Calu3 (cell line): ENCODE data around the gene MYL7. TPM values are rescaled to one million over a fixed set of nuclear protein-coding genes. Genes with fewer than 3 reads are reported as not detected.

ENCODE experiments used
- Bru-seq: library from RNA; stranded (reverse); fragments of 400-500 nt; gene quantifications from one replicate; lab custom pipeline; 2021; lab: Mats Ljungman, UMichigan
- BruChase-seq, 2 experiments: library from RNA; stranded (reverse); fragments of 400-500 nt; gene quantifications; one replicate each; lab custom pipeline; 2021; lab: Mats Ljungman, UMichigan
- BruUV-seq: library from RNA; stranded (reverse); fragments of 400-500 nt; replicated peaks from 2 replicates; lab custom pipeline; 2021; lab: Mats Ljungman, UMichigan
- CTCF ChIA-PET: fragments of 300-600 bp; sonication (Branson Sonifier 250); formaldehyde crosslinking; loops from one replicate; lab custom pipeline; 2022; ENCODE audit warnings: antibody characterized with exemption; lab: Charles Lee
- DNase-seq: peaks from one replicate; pipeline ENCODE4 v3.0.0; 2022
- H3K27ac Mint-ChIP-seq: one replicate; pipeline ENCODE4 v1.8.0; 2022; ENCODE audit warnings: mixed read lengths; ENCODE audit not compliant: unreplicated experiment
- H3K27me3 Mint-ChIP-seq: one replicate; pipeline ENCODE4 v1.8.0; 2022; ENCODE audit warnings: mixed read lengths; ENCODE audit not compliant: unreplicated experiment
- H3K36me3 Mint-ChIP-seq: one replicate; pipeline ENCODE4 v1.8.0; 2022; ENCODE audit warnings: mild to moderate bottlenecking, moderate library complexity, mixed read lengths; ENCODE audit not compliant: insufficient read depth, unreplicated experiment
- H3K4me1 Mint-ChIP-seq: one replicate; pipeline ENCODE4 v1.8.0; 2022; ENCODE audit warnings: mild to moderate bottlenecking, low read depth, mixed read lengths; ENCODE audit not compliant: unreplicated experiment
- H3K4me3 Mint-ChIP-seq: one replicate; pipeline ENCODE4 v1.8.0; 2022; ENCODE audit warnings: mild to moderate bottlenecking, low read depth, moderate library complexity, mixed read lengths; ENCODE audit not compliant: unreplicated experiment
- H3K9me3 Mint-ChIP-seq: one replicate; pipeline ENCODE4 v1.8.0; 2022; ENCODE audit warnings: low read depth, mixed read lengths; ENCODE audit not compliant: unreplicated experiment
- intact Hi-C: fragments of 100-400 bp; cut with micrococcal nuclease; formaldehyde crosslinking; loops from one replicate; pipeline ENCODE4 v1.10.0; 2022; ENCODE audit not compliant: unreplicated experiment
- long read RNA-seq: library from polyadenylated mRNA; stranded (forward); transcript quantifications from one replicate; pipeline ENCODE4 v2.0.0, GENCODE V29; 2022
- total RNA-seq: library from RNA; stranded (reverse); gene quantifications from 2 replicates; pipeline ENCODE4 v1.2.3, GENCODE V29; 2022
- TF ChIP-seq, protein P1 (sequence below): fragments of 200-600 bp; IDR thresholded peaks from one replicate; pipeline ENCODE4 v1.8.0; 2022; ENCODE audit warnings: antibody characterized with exemption; ENCODE audit not compliant: unreplicated experiment

MYL7 gene
- total RNA-seq (not detected in 2 replicates), Bru-seq, nascent RNA (percentile 15 among the genes with signal in this experiment), BruChase-seq, experiment 1, labeled RNA remaining after a 6-hour chase (not detected), BruChase-seq, experiment 2, labeled RNA remaining after a 2-hour chase (not detected)
- long read RNA-seq, result 0 reads

DNA sequence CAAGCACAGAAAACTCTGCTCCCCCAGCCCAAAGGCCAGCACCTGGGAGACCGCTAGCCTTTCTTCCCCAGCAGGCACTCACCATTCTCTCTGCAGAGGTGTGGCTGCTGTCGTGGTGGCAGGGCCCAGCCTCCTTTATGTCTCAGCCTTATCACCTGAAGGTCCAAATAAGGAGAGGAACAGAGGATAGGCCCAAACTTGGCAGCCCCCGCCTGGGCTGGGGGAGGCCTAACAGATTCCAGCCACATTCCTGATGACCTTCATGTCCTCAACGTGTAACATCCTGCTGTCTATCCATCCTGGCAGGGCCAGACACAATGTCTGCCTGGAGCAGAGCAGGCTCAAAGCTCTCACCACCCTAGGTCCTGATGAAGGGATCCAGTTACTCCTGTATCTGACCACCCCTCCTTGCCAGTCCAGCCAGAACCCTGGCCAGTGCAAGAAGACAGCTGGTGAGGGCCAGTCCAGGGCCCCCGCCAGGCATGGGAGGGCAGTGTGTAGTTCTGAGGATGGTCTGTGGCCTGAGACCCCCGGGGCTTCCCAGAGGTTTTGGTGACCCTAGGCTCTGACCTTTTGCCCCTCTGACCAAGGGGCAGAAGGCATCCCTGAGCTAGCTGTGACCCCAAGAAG, at the start of gene MYL7:
TSS of gene MYL7 (minus strand) at position 112 of the 630 bp plus-strand sequence. CDS start at position 85, 27 bp downstream.
- intact Hi-C loops, result no loop called here
- Mint-ChIP-seq H3K9me3 (no peaks in the 10 kb centered on the region), H3K36me3 (no peaks in the 10 kb centered on the region), H3K27me3 (peaks cover 71% of the 10 kb centered on the region), H3K27ac (no peak within 1 kb of the TSS), H3K4me1 (no peaks in the 10 kb centered on the region), H3K4me3 (no peak within 1 kb of the TSS)
- CTCF ChIA-PET, result interaction anchor here (0.6 to 0.8 kb wide), 2 partner anchors 10 to 72 kb away, joined by 3 to 4 read pairs; no protein-coding TSS in a partner anchor
- DNase-seq, result no peak
- TF ChIP-seq, protein P1, sequence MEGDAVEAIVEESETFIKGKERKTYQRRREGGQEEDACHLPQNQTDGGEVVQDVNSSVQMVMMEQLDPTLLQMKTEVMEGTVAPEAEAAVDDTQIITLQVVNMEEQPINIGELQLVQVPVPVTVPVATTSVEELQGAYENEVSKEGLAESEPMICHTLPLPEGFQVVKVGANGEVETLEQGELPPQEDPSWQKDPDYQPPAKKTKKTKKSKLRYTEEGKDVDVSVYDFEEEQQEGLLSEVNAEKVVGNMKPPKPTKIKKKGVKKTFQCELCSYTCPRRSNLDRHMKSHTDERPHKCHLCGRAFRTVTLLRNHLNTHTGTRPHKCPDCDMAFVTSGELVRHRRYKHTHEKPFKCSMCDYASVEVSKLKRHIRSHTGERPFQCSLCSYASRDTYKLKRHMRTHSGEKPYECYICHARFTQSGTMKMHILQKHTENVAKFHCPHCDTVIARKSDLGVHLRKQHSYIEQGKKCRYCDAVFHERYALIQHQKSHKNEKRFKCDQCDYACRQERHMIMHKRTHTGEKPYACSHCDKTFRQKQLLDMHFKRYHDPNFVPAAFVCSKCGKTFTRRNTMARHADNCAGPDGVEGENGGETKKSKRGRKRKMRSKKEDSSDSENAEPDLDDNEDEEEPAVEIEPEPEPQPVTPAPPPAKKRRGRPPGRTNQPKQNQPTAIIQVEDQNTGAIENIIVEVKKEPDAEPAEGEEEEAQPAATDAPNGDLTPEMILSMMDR, result no peak
- no TSS peak for BruUV-seq

DNA sequence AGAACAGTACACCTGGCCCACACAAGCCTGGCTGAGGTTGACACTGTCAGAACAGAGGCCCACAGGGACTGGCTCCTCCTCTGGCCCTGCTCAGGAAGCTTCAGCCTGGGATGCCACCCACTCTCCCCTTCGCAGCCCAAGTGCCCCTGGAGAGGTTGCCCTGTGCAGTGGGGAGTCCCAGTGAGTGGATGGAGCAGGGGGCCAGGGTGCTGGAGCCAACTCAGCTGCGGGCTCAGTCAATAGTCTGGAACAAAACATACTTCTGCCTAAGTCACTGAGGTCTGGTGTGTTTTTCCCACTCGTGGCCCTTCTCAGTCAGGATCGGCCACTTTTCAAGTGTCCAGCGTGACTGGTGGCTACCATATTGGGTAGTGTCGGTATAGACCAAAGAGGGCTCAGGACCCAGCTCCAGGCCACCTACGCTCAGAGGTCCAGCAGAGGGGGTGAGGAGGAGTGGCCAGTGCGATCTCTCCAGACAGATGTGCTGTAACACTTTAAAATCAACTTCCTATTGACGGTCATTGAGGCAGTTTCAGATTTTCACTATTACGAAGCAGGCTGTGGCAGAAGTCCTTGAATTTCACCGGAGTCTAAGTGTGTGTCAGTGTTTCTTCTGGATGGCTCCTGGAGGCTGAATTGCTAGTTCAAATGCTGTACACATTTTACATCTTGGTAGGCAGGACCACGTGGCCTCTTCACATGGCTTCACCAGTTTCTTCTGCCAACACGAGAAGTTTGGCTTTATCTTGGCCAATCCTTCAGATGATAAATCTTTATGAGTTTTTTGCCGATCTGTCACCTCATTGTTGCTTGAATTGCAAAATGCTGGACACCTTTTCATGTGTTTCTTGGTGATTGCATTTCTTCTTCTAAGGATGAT, 49.1 kb upstream of the MYL7 start:
- H3K36me3 Mint-ChIP-seq, result no peaks in the 10 kb centered on the region
- H3K27ac Mint-ChIP-seq, result no peak overlapping the region
- intact Hi-C loops, result no loop called here
- no peak overlapping the region for H3K4me3 Mint-ChIP-seq
- BruUV-seq, result no TSS peak
- peaks cover 71% of the 10 kb centered on the region for H3K27me3 Mint-ChIP-seq
- CTCF ChIA-PET, result no interaction called here
- TF ChIP-seq, protein P1, result no peak
- H3K9me3 Mint-ChIP-seq, result no peaks in the 10 kb centered on the region
- no peak for DNase-seq
- H3K4me1 Mint-ChIP-seq, result peaks cover 1% of the 10 kb centered on the region

DNA sequence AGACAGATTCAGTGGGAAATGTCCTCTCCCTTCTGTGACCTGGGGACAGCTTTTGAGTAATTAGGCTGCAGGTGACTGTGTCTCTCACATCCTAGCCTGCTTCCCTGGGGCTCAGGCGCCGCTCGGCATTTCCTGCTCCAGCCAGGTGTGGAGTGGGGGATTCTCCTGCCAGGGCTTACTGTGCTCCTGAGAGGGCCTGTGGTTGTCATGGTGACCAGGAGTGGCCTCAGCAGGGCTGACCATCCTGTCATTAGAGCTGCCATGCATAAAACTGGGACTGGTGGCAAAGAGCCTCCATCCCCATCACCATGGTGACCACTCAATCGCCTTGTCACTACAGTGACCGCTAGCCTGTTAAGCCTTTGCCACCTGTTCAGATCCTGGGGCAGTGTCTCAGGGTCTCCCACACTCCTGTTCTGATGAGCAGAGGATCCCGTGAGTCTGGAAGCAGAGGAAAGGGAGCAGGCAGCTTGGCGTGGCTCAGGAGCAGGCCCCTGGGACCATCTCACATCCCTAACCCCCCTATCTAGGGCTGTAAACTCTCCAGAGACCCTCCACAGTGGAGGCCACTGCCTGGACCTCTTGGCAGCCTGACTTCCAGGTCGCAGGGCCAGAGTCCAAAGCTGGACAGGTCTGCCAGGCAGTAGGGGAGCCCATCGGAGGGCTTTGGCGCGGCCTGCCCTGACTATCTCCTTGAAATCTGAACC, 48.3 kb upstream of the MYL7 start, which contains the start of gene GCK:
TSS of gene GCK (minus strand) at position 154 of the 707 bp plus-strand sequence. CDS start 486 bp downstream, outside the sequence.
- TF ChIP-seq, protein P1, result no peak
- Mint-ChIP-seq H3K4me1 (peaks cover 9% of the 10 kb centered on the region), H3K27me3 (peaks cover 79% of the 10 kb centered on the region), H3K27ac (no peak within 1 kb of the TSS), H3K36me3 (no peaks in the 10 kb centered on the region), H3K4me3 (no peak within 1 kb of the TSS), H3K9me3 (no peaks in the 10 kb centered on the region)
- DNase-seq, result no peak
- intact Hi-C loops, result no loop called here
- no TSS peak for BruUV-seq
- CTCF ChIA-PET, result no interaction called here
